ENCODE results near the gene ZBTB7C. TPM values are rescaled to one million over a fixed set of nuclear protein-coding genes. Genes with fewer than 3 reads are reported as not detected.
A peak's percentile ranks its signal among the peaks of the same experiment; 100 is the strongest.
"Not testable (repeated sequence)": the region's sequence is repeated elsewhere in the genome, so short reads cannot be mapped to it uniquely, and the experiment has no call there.

Gene ZBTB7C
- total RNA-seq, 1 experiment from 2014 or later = not detected

DNA sequence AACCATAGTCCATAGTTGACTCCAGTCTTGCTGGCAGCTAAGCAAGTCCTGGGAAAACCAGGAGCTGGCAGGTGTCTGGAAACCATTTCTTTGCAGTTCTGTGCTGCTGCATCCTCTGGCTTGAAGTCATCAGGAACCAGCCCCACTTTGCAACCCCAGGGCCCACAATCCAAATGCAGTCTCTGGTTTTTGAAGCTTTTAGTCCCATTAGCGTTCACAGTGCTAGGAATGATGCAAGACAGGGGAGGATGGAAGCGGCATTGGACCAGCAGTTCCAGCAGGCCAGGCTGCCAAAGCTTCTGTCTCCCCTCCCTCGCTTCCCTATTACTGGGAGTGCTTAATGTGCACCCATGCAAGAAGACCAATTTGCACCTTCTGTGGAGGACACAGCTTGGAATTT is 106.4 kb downstream of the ZBTB7C start:
- Histone ChIP-seq H3K27me3 (no peaks in the 10 kb centered on the region), H3K9me3 (replicated peaks) (no peaks in the 10 kb centered on the region)
- no peak for DNase-seq

DNA sequence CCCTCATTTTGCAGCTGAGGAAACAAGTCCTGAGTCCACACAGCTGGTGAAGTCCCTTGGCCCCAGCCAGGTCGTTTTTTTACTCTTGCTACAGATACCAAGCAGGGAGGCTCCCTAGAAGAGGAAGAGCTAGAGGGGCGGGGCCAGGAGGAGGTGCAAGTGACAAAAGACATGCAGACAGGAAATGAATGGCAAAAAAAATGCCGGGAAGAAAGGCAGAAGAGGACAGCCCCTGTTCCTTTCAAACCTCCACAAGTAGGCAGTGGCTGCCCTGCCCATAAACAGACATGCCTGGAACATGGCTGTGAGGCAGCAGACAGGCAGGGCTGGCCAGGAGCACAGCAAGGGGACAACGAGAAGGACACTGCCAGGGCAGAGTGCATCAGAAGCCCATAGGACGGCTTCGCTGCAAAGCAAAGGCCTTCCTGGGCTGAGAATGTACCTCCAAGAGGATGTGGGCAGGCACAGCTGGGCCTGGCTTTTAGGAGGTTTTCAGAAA is 108.7 kb downstream of the ZBTB7C start:
- peak in 1 of 2 experiments; percentile 17 for DNase-seq
- Histone ChIP-seq H3K4me1 (no peaks in the 10 kb centered on the region; the same call in 1 of the 2 replicates), H3K4me3 (no peak overlapping the region), H3K27me3 (no peaks in the 10 kb centered on the region), H3K27ac (no peak overlapping the region), H3K36me3 (no peaks in the 10 kb centered on the region), H3K9me3 (replicated peaks) (no peaks in the 10 kb centered on the region)

More for the DNA sequence above, 106.4 kb downstream of the ZBTB7C start:
- no peak overlapping the region for H3K27ac ChIP-seq
- H3K4me3 ChIP-seq = no peak overlapping the region
- no peaks in the 10 kb centered on the region for H3K36me3 ChIP-seq
- no peaks in the 10 kb centered on the region; the same call in 1 of the 2 replicates for H3K4me1 ChIP-seq

- Histone ChIP-seq H3K27me3 (no peaks in the 10 kb centered on the region), H3K4me1 (peaks cover 12% of the 10 kb centered on the region), H3K27ac (no peak overlapping the region), H3K36me3 (no peaks in the 10 kb centered on the region), H3K9me3 (replicated peaks) (no peaks in the 10 kb centered on the region), H3K4me3 (no peak overlapping the region)
- no peak for DNase-seq
Measured at GRCh38 chr18:48297139-48297538, 112.0 kb downstream of the ZBTB7C start.

DNA sequence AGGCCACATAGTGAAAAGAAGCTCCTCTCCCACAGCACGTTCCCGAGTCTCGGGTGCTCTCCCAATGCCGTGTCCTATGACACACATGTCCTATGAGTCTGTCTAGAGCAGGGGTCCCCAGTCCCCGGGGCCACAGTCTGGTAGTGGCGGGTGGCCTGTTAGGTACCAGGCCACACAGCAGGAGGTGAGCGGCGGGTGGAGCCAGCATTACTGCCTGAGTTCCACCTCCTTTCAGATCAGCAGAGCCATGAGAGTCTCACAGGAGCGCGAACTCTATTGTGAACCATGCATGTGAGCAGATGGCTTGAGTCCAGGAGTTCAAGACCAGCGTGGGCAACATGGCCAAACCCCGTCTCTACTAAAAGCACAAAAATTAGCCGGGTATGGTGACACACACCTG is 112.6 kb downstream of the ZBTB7C start:
- Histone ChIP-seq H3K4me1 (peaks cover 12% of the 10 kb centered on the region), H3K27ac (no peak overlapping the region), H3K27me3 (no peaks in the 10 kb centered on the region), H3K36me3 (no peaks in the 10 kb centered on the region), H3K9me3 (replicated peaks) (no peaks in the 10 kb centered on the region), H3K4me3 (no peak overlapping the region)
- DNase-seq = no peak

DNA sequence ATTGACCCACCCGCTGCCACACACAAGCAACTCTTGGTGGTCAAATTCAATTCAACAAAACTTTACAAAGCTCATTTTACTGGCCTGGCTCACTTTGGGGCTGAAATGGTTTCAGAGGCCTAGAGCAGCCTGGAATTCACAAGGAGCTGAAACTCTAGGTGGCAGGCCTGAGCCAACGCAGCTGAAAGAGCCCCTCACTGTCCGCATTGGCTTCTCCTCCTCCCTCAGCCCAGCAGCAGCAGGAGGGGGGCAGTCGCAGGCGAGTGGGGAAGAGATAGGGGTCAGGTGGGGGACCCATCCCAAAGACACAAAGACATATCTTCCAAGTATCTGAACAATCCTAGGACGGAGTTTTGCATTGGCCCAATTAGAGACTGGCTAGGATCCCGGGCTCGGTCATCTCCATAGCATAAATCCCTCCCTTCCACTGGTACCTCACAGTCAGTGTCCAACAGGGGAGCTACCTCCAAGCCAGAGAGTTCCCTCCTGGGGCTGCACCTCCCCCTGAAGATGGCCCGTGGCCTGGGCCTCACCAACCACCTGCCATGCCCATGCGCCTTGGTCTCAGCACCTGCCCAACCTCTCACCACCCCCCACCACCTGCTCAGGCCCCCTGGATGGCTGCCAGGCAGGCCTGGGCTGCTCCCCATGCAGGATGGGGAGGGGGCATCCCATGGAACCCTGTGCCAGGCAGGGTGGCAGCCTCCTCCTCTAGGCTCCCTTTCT is 113.4 kb downstream of the ZBTB7C start:
- H3K27me3 ChIP-seq = no peaks in the 10 kb centered on the region
- H3K4me1 ChIP-seq = peaks cover 12% of the 10 kb centered on the region
- DNase-seq = no peak
- no peak overlapping the region for H3K4me3 ChIP-seq
- H3K36me3 ChIP-seq = no peaks in the 10 kb centered on the region
- H3K9me3 ChIP-seq (replicated peaks) = no peaks in the 10 kb centered on the region
- H3K27ac ChIP-seq = no peak overlapping the region

- H3K27me3 ChIP-seq = no peaks in the 10 kb centered on the region
- peak overlapping the region; percentile 54 for H3K27ac ChIP-seq
- H3K36me3 ChIP-seq = no peaks in the 10 kb centered on the region
- H3K4me3 ChIP-seq = no peak overlapping the region
- H3K4me1 ChIP-seq = peaks cover 12% of the 10 kb centered on the region
- no peak for DNase-seq
- no peaks in the 10 kb centered on the region for H3K9me3 ChIP-seq (replicated peaks)
Measured at GRCh38 chr18:48294899-48295585, 114.1 kb downstream of the ZBTB7C start.

GRCh38 chr18:48293954-48294898 is 115.0 kb downstream of the ZBTB7C start:
- H3K4me1 ChIP-seq = peaks cover 12% of the 10 kb centered on the region
- H3K27me3 ChIP-seq = no peaks in the 10 kb centered on the region
- H3K27ac ChIP-seq = peak overlapping the region; percentile 54
- no peaks in the 10 kb centered on the region for H3K9me3 ChIP-seq (replicated peaks)
- DNase-seq = peak; percentile 80 to 88
- H3K4me3 ChIP-seq = no peak overlapping the region
- no peaks in the 10 kb centered on the region for H3K36me3 ChIP-seq

GRCh38 chr18:48292782-48293424 is 116.3 kb downstream of the ZBTB7C start:
- Histone ChIP-seq H3K4me1 (peaks cover 12% of the 10 kb centered on the region), H3K4me3 (no peak overlapping the region), H3K36me3 (no peaks in the 10 kb centered on the region), H3K27me3 (no peaks in the 10 kb centered on the region), H3K27ac (no peak overlapping the region), H3K9me3 (replicated peaks) (no peaks in the 10 kb centered on the region)
- no peak for DNase-seq

DNA sequence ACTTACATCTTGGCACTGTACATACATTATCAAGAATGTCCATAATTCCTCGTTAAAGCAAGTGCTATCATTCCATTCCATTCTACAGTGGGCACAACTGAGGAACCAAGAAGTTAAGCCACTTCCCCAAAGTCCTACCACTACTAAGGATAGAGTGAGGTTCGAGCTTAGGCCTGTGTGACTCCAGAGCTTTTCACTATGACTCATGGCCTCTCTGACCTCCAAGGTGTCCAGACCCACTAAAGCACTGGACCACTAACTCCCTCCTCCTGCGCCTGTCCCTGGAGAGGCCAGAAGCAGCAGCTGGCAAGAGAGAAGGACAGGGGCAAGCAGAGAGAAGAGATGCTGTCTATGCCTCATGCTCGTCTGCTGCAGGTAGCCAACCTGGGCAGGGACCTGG is 117.0 kb downstream of the ZBTB7C start:
- no peak for DNase-seq
- peaks cover 12% of the 10 kb centered on the region for H3K4me1 ChIP-seq
- no peaks in the 10 kb centered on the region for H3K27me3 ChIP-seq
- H3K36me3 ChIP-seq = no peaks in the 10 kb centered on the region
- no peaks in the 10 kb centered on the region for H3K9me3 ChIP-seq (replicated peaks)
- H3K4me3 ChIP-seq = no peak overlapping the region
- H3K27ac ChIP-seq = no peak overlapping the region

DNA sequence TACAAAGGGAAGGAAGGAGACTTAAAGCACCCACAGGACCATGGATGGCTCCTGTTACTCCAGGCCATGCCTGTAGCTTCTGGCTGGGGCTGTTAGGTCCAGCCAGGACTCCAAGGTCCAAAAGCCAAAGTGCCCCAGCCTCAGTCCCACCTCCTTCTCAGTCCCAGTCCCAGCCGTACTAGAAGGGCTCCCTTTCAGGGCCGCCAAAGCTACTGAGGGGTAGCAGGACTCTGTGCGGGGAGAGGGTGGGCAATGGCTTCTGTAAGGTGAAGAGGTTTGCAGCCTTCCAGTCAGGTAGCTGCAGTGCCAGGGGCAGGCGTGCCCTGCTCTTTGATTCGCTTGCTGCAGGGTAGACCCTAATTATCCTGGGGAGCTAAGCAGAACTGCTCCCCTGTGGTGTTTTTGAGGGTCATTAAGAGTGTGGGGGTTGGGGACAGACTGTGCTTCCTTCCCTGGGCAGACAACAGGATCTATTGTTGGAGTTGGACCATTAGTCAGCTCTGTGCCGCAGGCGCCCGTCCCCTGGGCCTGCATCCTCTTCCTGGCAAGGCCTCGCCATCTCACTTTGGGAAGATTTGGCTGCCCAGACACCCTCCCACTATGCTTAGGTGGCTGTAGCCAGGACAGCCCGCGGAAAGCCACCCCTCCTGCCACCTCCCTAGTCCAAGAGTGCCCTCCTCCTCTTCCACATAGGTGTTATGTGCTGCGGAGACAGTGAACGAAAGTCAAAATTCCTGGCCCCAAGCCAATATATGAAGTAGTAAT is 118.8 kb downstream of the ZBTB7C start:
- DNase-seq = no peak
- no peaks in the 10 kb centered on the region for H3K36me3 ChIP-seq
- no peaks in the 10 kb centered on the region for H3K27me3 ChIP-seq
- no peak overlapping the region for H3K4me3 ChIP-seq
- peaks cover 12% of the 10 kb centered on the region for H3K4me1 ChIP-seq
- H3K27ac ChIP-seq = no peak overlapping the region
- no peaks in the 10 kb centered on the region for H3K9me3 ChIP-seq (replicated peaks)

GRCh38 chr18:48284743-48285142 is 124.4 kb downstream of the ZBTB7C start:
- Histone ChIP-seq H3K9me3 (replicated peaks) (no peaks in the 10 kb centered on the region), H3K4me3 (no peak overlapping the region), H3K27ac (no peak overlapping the region), H3K27me3 (no peaks in the 10 kb centered on the region), H3K4me1 (no peaks in the 10 kb centered on the region), H3K36me3 (no peaks in the 10 kb centered on the region)
- DNase-seq = no peak

- not testable (repeated sequence) for H3K36me3 ChIP-seq; H3K27me3 ChIP-seq; H3K4me1 ChIP-seq; H3K4me3 ChIP-seq; H3K9me3 ChIP-seq (replicated peaks); H3K27ac ChIP-seq; DNase-seq
Measured at GRCh38 chr18:48284011-48284410, 125.2 kb downstream of the ZBTB7C start.

DNA sequence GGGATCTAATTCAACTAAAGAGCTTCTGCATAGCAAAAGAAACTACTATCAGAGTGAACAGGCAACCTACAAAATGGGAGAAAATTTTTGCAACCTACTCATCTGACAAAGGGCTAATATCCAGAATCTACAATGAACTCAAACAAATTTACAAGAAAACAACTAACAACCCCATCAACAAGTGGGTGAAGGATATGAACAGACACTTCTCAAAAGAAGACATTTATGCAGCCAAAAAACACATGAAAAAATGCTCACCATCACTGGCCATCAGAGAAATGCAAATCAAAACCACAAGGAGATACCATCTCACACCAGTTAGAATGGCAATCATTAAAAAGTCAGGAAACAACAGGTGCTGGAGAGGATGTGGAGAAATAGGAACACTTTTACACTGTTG is 127.7 kb downstream of the ZBTB7C start:
- H3K27ac ChIP-seq; H3K9me3 ChIP-seq (replicated peaks); H3K4me3 ChIP-seq; DNase-seq; H3K27me3 ChIP-seq; H3K36me3 ChIP-seq; H3K4me1 ChIP-seq: not testable (repeated sequence)

DNA sequence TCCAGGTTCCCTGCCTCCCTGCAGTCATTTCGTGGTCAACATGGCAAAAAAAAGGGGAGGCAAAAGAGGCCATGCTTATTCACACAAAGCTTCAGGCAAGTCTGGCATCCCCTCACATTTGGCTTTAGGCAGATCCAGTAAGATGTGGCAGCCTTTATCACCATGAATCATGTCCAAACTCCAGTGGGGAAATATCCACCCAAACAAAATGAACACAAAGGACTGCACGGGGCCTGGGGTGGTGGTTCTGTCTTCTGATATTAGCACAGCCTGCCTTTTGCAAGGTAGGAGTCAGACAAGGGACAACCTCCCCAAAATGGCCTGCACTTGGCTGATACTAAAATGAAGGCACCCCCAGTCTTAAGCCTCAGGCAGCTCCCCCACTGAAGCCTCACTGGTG is 129.9 kb downstream of the ZBTB7C start:
- no peak for DNase-seq
- Histone ChIP-seq H3K9me3 (replicated peaks) (no peaks in the 10 kb centered on the region), H3K36me3 (no peaks in the 10 kb centered on the region), H3K4me1 (no peaks in the 10 kb centered on the region), H3K27me3 (no peaks in the 10 kb centered on the region), H3K4me3 (no peak overlapping the region), H3K27ac (no peak overlapping the region)
